ENCODE measurements around the gene KCNJ12. TPM values are rescaled to one million over a fixed set of nuclear protein-coding genes. Genes with fewer than 3 reads are reported as not detected.
"Not testable (repeated sequence)": the region's sequence is repeated elsewhere in the genome, so short reads cannot be mapped to it uniquely, and the experiment has no call there.

The KCNJ12 gene
- total RNA-seq, 2 experiments from 2014 or later, result 0.11 TPM; not detected in 1

DNA sequence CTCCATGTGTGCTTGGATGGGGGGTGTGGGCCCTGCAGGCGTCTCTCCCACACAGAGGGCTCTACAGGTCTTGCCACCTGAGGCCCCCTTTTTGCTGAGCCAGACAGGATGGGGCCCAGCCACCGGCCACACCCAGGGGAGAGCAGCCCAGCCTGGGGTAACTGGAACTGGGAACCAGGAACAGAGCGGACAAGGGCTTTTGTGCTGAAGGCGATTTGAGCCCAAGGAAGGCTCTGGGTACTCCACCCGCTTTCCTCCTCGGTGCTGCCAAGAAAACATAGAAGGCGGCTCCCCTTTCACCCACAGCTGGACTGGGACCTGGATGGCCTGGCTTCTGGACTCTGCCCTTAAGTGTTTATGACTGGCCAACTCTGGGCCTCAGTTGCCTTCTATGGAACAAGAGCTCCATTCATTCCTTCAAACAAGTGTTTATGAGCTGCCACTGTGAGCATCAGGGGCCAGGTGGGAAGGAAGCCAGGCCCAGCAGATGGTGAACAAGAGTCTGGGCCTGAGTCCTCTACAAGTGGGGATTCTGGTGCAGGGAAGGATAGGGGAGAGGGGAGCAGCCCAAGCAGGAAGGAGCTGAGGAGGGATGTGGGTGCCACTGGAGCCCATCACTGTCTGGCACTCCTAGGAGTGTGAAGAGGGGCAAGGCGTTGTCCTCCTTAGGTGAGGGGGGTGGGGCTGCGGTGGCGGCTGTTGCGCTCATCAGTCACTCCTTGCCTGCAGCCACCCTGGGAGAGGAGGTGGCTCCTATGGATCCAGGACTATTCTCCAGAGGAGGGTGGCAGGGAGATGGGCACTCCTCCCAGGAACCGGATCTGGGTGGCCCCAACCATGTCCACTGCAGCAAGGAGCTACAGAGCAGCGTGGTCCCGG, 46.4 kb downstream of the KCNJ12 start:
- H3K4me1 Mint-ChIP-seq (ENCODE audit: low read depth), result peaks cover 21% of the 10 kb centered on the region

DNA sequence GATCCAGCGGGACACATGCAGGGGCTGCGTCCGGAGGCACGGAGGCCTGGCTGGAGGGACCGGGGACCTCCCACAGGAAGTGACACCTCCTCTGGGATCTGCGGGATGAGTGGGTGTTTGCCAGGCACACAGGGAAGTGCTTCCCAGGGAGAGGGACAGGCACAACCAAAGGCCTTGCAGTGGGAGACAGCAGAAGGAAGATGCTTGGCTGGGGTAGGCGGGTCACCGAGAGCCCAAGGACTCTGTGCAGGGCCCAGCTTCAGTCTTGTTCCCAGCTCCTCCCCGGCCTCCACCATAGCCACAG, 47.0 kb downstream of the KCNJ12 start:
- H3K27me3 Mint-ChIP-seq; H3K27me3 ChIP-seq (ENCODE audit: control insufficient read depth in 1 of 2, insufficient read depth in 2 of 2, low read length in 2 of 2); H3K4me3 ChIP-seq (ENCODE audit: low read length); H3K27ac ChIP-seq (ENCODE audit: low read depth in 1 of 2, low read length in 2 of 2); ATAC-seq (ENCODE audit: poor library complexity); H3K36me3 Mint-ChIP-seq (ENCODE audit: low read depth); H3K4me3 Mint-ChIP-seq; intact Hi-C loops (cut with DNase I, micrococcal nuclease); CTCF ChIA-PET; POLR2A ChIA-PET; H3K9me3 Mint-ChIP-seq; H3K36me3 ChIP-seq (ENCODE audit: insufficient read depth, low read length); H3K27ac Mint-ChIP-seq; DNase-seq: not testable (repeated sequence)
- Histone ChIP-seq H3K4me1 (ENCODE audit: insufficient read depth, low read length) (peaks cover 23% of the 10 kb centered on the region), H3K9me3 (ENCODE audit: control insufficient read depth in 1 of 2, insufficient read depth in 1 of 2, low read length in 2 of 2) (peaks cover 0 to 20% of the 10 kb centered on the region in 2 experiments)
- peaks cover 16% of the 10 kb centered on the region for H3K4me1 Mint-ChIP-seq (ENCODE audit: low read depth)

More for the DNA sequence above, 46.4 kb downstream of the KCNJ12 start:
- H3K9me3 Mint-ChIP-seq; H3K27me3 ChIP-seq (ENCODE audit: control insufficient read depth in 1 of 2, insufficient read depth in 2 of 2, low read length in 2 of 2); H3K4me3 ChIP-seq (ENCODE audit: low read length); H3K36me3 Mint-ChIP-seq (ENCODE audit: low read depth); POLR2A ChIA-PET; ATAC-seq (ENCODE audit: poor library complexity); intact Hi-C loops (cut with DNase I, micrococcal nuclease); CTCF ChIA-PET; H3K4me3 Mint-ChIP-seq; H3K27me3 Mint-ChIP-seq; H3K27ac ChIP-seq (ENCODE audit: low read depth in 1 of 2, low read length in 2 of 2); H3K36me3 ChIP-seq (ENCODE audit: insufficient read depth, low read length): not testable (repeated sequence)
- H3K9me3 ChIP-seq (ENCODE audit: control insufficient read depth in 1 of 2, insufficient read depth in 1 of 2, low read length in 2 of 2), result peaks cover 0 to 20% of the 10 kb centered on the region in 2 experiments
- H3K27ac Mint-ChIP-seq, result peak overlapping the region; percentile 49
- peaks cover 23% of the 10 kb centered on the region for H3K4me1 ChIP-seq (ENCODE audit: insufficient read depth, low read length)
- DNase-seq, result peak in 1 of 14 experiments; percentile 8

- intact Hi-C loops (cut with DNase I, micrococcal nuclease); H3K36me3 ChIP-seq (ENCODE audit: insufficient read depth, low read length); H3K27ac Mint-ChIP-seq; H3K27me3 Mint-ChIP-seq; CTCF ChIA-PET; H3K9me3 Mint-ChIP-seq; H3K4me1 Mint-ChIP-seq (ENCODE audit: low read depth); H3K4me3 ChIP-seq (ENCODE audit: low read length); H3K4me3 Mint-ChIP-seq; POLR2A ChIA-PET; H3K27ac ChIP-seq (ENCODE audit: low read depth in 1 of 2, low read length in 2 of 2); H3K36me3 Mint-ChIP-seq (ENCODE audit: low read depth); ATAC-seq (ENCODE audit: poor library complexity); H3K27me3 ChIP-seq (ENCODE audit: control insufficient read depth in 1 of 2, insufficient read depth in 2 of 2, low read length in 2 of 2); DNase-seq: not testable (repeated sequence)
- peaks cover 10% of the 10 kb centered on the region for H3K4me1 ChIP-seq (ENCODE audit: insufficient read depth, low read length)
- peaks cover 0 to 16% of the 10 kb centered on the region in 2 experiments for H3K9me3 ChIP-seq (ENCODE audit: control insufficient read depth in 1 of 2, insufficient read depth in 1 of 2, low read length in 2 of 2)
Observed at GRCh38 chr17:21424697-21425096, 48.5 kb downstream of the KCNJ12 start.

DNA sequence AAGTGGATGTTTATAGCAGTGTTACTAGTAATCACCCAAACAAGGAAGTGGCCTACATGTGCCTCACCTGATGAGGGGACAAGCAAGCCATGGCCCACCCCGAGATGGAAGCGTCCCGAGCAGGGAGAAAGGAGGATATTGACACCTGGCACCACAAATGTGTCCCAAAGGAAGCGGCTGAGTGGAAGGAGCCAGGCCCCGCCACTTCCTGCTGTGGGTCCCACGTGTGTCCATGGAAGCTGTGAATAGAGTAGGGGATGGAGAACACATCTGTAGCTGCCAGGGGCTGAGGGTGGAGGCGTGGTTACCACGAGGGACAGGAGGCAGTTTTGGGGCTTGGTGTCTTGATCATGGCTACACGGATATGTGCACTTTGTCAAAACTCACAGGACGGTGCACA, 49.2 kb downstream of the KCNJ12 start:
- H3K36me3 Mint-ChIP-seq (ENCODE audit: low read depth), result no peaks in the 10 kb centered on the region
- CTCF ChIA-PET, result no interaction called here
- H3K27ac Mint-ChIP-seq, result no peak overlapping the region
- Histone ChIP-seq H3K36me3 (ENCODE audit: insufficient read depth, low read length) (no peaks in the 10 kb centered on the region), H3K4me1 (ENCODE audit: insufficient read depth, low read length) (peaks cover 5% of the 10 kb centered on the region), H3K27ac (ENCODE audit: low read depth in 1 of 2, low read length in 2 of 2) (no peak overlapping the region), H3K9me3 (ENCODE audit: control insufficient read depth in 1 of 2, insufficient read depth in 1 of 2, low read length in 2 of 2) (peaks cover 0 to 14% of the 10 kb centered on the region in 2 experiments), H3K27me3 (ENCODE audit: control insufficient read depth in 1 of 2, insufficient read depth in 2 of 2, low read length in 2 of 2) (no peaks in the 10 kb centered on the region), H3K4me3 (ENCODE audit: low read length) (no peak overlapping the region)
- DNase-seq, result no peak
- H3K4me1 Mint-ChIP-seq (ENCODE audit: low read depth), result no peaks in the 10 kb centered on the region
- no peaks in the 10 kb centered on the region for H3K9me3 Mint-ChIP-seq
- no peak for ATAC-seq (ENCODE audit: poor library complexity)
- POLR2A ChIA-PET, result no interaction called here
- H3K4me3 Mint-ChIP-seq, result no peak overlapping the region
- no peak for TF ChIP-seq CTCF (IDR thresholded peaks at IDR 0.05)
- intact Hi-C loops (cut with DNase I, micrococcal nuclease), result no loop called here
- no peaks in the 10 kb centered on the region for H3K27me3 Mint-ChIP-seq
